ENCODE measurements around the gene SGSH.

SGSH gene

DNA sequence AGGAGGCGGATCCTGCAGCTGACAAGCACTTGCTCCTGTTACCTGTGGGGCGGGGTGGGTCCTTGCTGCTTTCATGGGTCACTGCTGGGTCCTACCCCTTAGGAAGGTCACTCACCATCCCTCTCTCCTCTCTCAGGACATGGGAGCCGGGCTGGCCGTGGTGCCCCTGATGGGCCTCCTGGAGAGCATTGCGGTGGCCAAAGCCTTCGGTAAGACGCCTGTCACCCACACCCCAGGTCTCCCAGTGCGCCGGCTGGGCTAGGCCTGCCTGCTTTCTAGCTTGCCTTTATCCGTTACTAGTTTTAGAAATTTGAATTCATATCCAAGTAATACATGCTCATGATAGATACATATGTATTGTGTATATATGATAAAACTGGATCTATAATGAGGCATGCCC is 17.3 kb upstream of the SGSH start:
- no peak overlapping the region for H3K4me3 ChIP-seq (ENCODE audit: low read depth, low read length)
- H3K27me3 ChIP-seq (ENCODE audit: control insufficient read depth, insufficient read depth, low read length) = no peaks in the 10 kb centered on the region
- H3K4me1 ChIP-seq (ENCODE audit: control insufficient read depth, insufficient read depth, low read length) = no peaks in the 10 kb centered on the region
- H3K9me3 ChIP-seq (ENCODE audit: control insufficient read depth, insufficient read depth, low read length) = no peaks in the 10 kb centered on the region
- H3K9ac ChIP-seq (ENCODE audit: low read depth, low read length) = no peak overlapping the region
- H3K36me3 ChIP-seq (ENCODE audit: control insufficient read depth, insufficient read depth, low read length) = peaks cover 14% of the 10 kb centered on the region

DNA sequence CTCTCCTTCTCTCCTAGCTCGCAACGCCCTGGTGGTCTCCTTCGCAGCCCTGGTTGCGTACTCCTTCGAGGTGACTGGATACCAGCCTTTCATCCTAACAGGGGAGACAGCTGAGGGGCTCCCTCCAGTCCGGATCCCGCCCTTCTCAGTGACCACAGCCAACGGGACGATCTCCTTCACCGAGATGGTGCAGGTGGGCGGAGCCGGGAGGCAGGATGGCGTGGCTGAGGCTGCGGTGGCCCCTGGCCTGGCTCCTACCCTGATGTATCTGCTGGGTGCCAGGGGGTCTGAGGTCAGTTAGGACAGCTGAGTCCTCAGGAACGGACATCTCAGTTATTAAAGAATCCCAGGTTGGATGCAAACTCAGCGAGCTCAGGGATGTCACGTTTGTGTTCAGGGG is 16.8 kb upstream of the SGSH start:
- Histone ChIP-seq H3K4me3 (ENCODE audit: low read depth, low read length) (no peak overlapping the region), H3K9ac (ENCODE audit: low read depth, low read length) (no peak overlapping the region), H3K4me1 (ENCODE audit: control insufficient read depth, insufficient read depth, low read length) (no peaks in the 10 kb centered on the region), H3K27me3 (ENCODE audit: control insufficient read depth, insufficient read depth, low read length) (no peaks in the 10 kb centered on the region), H3K9me3 (ENCODE audit: control insufficient read depth, insufficient read depth, low read length) (no peaks in the 10 kb centered on the region), H3K36me3 (ENCODE audit: control insufficient read depth, insufficient read depth, low read length) (peaks cover 12% of the 10 kb centered on the region)

DNA sequence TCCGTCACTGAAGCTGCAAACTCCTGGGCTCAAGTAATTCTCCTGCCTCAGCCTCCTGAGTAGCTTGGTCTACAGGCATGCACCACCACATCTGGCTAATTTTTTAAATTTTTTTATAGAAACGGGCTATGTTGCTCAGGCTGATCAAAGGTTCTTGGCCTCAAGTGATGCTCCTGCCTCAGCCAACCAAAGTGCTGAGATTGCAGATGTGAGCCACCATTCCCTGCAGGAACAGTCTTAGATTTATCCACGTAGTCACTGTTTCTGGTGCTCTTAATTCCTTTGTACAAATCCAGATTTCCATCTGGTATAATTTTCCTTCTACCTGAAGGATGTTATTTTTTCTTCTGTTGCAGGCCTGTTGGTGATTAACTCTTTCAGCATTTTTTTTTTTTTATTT is 13.1 kb upstream of the SGSH start:
- H3K4me3 ChIP-seq (ENCODE audit: low read depth, low read length) = no peak overlapping the region
- no peaks in the 10 kb centered on the region for H3K27me3 ChIP-seq (ENCODE audit: control insufficient read depth, insufficient read depth, low read length)
- no peak overlapping the region for H3K9ac ChIP-seq (ENCODE audit: low read depth, low read length)
- H3K36me3 ChIP-seq (ENCODE audit: control insufficient read depth, insufficient read depth, low read length) = peaks cover 13% of the 10 kb centered on the region
- no peaks in the 10 kb centered on the region for H3K9me3 ChIP-seq (ENCODE audit: control insufficient read depth, insufficient read depth, low read length)
- H3K4me1 ChIP-seq (ENCODE audit: control insufficient read depth, insufficient read depth, low read length) = no peaks in the 10 kb centered on the region

DNA sequence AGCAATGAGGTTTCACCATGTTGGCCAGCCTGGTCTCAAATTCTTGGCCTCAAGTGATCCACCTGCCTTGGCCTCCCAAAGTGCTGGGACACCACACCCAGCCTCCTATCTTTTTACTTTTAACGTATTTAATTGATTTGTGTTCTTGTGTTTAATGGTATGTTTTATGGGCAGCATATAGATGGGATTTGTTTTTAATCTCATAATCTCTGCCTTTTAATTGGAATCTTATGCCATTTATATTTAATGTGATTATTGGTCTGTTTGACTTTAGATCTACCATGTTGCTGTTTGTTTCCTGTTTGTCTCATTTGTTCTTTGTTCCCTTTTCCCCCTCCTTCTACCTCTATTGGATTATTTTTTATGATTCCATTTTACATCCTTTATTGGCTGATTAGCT is 12.3 kb upstream of the SGSH start:
- H3K27me3 ChIP-seq (ENCODE audit: control insufficient read depth, insufficient read depth, low read length) = no peaks in the 10 kb centered on the region
- no peak overlapping the region for H3K9ac ChIP-seq (ENCODE audit: low read depth, low read length)
- H3K9me3 ChIP-seq (ENCODE audit: control insufficient read depth, insufficient read depth, low read length) = no peaks in the 10 kb centered on the region
- H3K36me3 ChIP-seq (ENCODE audit: control insufficient read depth, insufficient read depth, low read length) = peaks cover 13% of the 10 kb centered on the region
- no peak overlapping the region for H3K4me3 ChIP-seq (ENCODE audit: low read depth, low read length)
- no peaks in the 10 kb centered on the region for H3K4me1 ChIP-seq (ENCODE audit: control insufficient read depth, insufficient read depth, low read length)

DNA sequence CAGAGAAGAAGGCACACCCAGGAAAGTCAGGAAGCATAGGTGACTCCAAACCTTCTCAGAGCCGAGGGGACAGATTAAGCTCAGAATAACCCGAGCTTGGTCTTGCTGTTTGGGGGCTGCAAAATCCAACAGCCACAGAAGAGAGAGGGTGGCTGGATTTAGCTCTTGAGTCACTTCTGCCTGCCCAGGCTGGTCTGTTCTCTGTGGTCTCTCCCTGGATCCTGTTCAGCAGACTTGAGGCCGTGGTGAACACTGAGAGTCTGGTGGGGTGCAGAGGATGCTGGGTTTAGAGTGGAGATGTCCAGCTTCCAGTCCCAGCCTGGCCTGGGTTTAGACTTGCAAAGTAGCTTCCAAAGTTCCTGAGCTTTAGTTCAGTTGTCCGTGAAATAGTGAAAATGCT is 8.9 kb upstream of the SGSH start:
- H3K9ac ChIP-seq (ENCODE audit: low read depth, low read length) = no peak overlapping the region
- H3K4me1 ChIP-seq (ENCODE audit: control insufficient read depth, insufficient read depth, low read length) = peaks cover 3% of the 10 kb centered on the region
- H3K27me3 ChIP-seq (ENCODE audit: control insufficient read depth, insufficient read depth, low read length) = no peaks in the 10 kb centered on the region
- no peaks in the 10 kb centered on the region for H3K9me3 ChIP-seq (ENCODE audit: control insufficient read depth, insufficient read depth, low read length)
- peaks cover 6% of the 10 kb centered on the region for H3K36me3 ChIP-seq (ENCODE audit: control insufficient read depth, insufficient read depth, low read length)
- H3K4me3 ChIP-seq (ENCODE audit: low read depth, low read length) = no peak overlapping the region

- H3K4me1 ChIP-seq (ENCODE audit: control insufficient read depth, insufficient read depth, low read length) = peaks cover 3% of the 10 kb centered on the region
- H3K36me3 ChIP-seq (ENCODE audit: control insufficient read depth, insufficient read depth, low read length) = peaks cover 6% of the 10 kb centered on the region
- no peak overlapping the region for H3K9ac ChIP-seq (ENCODE audit: low read depth, low read length)
- no peaks in the 10 kb centered on the region for H3K27me3 ChIP-seq (ENCODE audit: control insufficient read depth, insufficient read depth, low read length)
- no peaks in the 10 kb centered on the region for H3K9me3 ChIP-seq (ENCODE audit: control insufficient read depth, insufficient read depth, low read length)
- H3K4me3 ChIP-seq (ENCODE audit: low read depth, low read length) = no peak overlapping the region
Observed at GRCh38 chr17:80228477-80228876, 8.3 kb upstream of the SGSH start.

DNA sequence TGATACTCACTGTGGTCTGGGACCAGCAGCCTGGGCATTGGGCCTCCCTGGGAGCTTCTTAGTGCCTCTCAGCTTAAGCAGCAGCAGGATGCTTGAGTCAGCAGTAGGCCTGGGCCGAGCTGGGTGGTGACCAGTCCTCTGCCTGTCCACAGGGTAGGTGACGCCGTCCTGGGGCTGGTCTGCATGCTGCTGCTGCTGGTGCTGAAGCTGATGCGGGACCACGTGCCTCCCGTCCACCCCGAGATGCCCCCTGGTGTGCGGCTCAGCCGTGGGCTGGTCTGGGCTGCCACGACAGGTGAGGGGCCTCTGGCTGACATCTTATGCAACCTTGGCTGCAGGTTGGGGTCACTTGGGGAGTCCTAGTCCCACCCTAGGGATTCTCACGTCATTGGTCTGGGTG is 7.5 kb upstream of the SGSH start:
- H3K9ac ChIP-seq (ENCODE audit: low read depth, low read length) = no peak overlapping the region
- peaks cover 12% of the 10 kb centered on the region for H3K36me3 ChIP-seq (ENCODE audit: control insufficient read depth, insufficient read depth, low read length)
- no peak overlapping the region for H3K4me3 ChIP-seq (ENCODE audit: low read depth, low read length)
- peaks cover 3% of the 10 kb centered on the region for H3K4me1 ChIP-seq (ENCODE audit: control insufficient read depth, insufficient read depth, low read length)
- no peaks in the 10 kb centered on the region for H3K9me3 ChIP-seq (ENCODE audit: control insufficient read depth, insufficient read depth, low read length)
- no peaks in the 10 kb centered on the region for H3K27me3 ChIP-seq (ENCODE audit: control insufficient read depth, insufficient read depth, low read length)

GRCh38 chr17:80227156-80227555 is 7.0 kb upstream of the SGSH start:
- Histone ChIP-seq H3K4me1 (ENCODE audit: control insufficient read depth, insufficient read depth, low read length) (peaks cover 3% of the 10 kb centered on the region), H3K9ac (ENCODE audit: low read depth, low read length) (no peak overlapping the region), H3K36me3 (ENCODE audit: control insufficient read depth, insufficient read depth, low read length) (peaks cover 14% of the 10 kb centered on the region), H3K27me3 (ENCODE audit: control insufficient read depth, insufficient read depth, low read length) (no peaks in the 10 kb centered on the region), H3K9me3 (ENCODE audit: control insufficient read depth, insufficient read depth, low read length) (no peaks in the 10 kb centered on the region), H3K4me3 (ENCODE audit: low read depth, low read length) (no peak overlapping the region)

DNA sequence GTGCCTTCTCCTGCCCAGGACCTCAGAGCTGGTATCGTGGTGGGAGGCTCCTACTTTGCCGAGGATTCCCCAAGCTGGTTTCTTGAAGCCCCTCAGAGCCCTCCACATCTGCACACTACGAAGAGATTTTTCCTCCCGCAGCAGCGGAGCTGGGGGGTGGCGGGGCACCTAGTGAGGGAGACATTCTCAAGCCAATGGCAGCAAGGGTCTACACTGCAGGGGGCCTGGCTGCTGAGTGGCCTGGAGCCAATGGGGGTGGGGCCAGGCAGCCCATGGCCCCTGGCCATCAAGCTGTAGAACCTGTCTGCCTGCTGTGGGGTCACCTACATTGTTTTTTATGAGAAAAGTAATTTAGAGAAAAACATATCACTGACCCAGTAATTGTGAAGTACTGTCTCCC is 5.1 kb upstream of the SGSH start:
- Histone ChIP-seq H3K9ac (ENCODE audit: low read depth, low read length) (no peak overlapping the region), H3K27me3 (ENCODE audit: control insufficient read depth, insufficient read depth, low read length) (no peaks in the 10 kb centered on the region), H3K9me3 (ENCODE audit: control insufficient read depth, insufficient read depth, low read length) (no peaks in the 10 kb centered on the region), H3K4me3 (ENCODE audit: low read depth, low read length) (peak overlapping the region; percentile 8), H3K36me3 (ENCODE audit: control insufficient read depth, insufficient read depth, low read length) (peaks cover 10% of the 10 kb centered on the region), H3K4me1 (ENCODE audit: control insufficient read depth, insufficient read depth, low read length) (peaks cover 3% of the 10 kb centered on the region)

GRCh38 chr17:80224683-80225082 is 4.5 kb upstream of the SGSH start:
- no peak overlapping the region for H3K4me3 ChIP-seq (ENCODE audit: low read depth, low read length)
- H3K36me3 ChIP-seq (ENCODE audit: control insufficient read depth, insufficient read depth, low read length) = peaks cover 8% of the 10 kb centered on the region
- peaks cover 3% of the 10 kb centered on the region for H3K4me1 ChIP-seq (ENCODE audit: control insufficient read depth, insufficient read depth, low read length)
- no peaks in the 10 kb centered on the region for H3K9me3 ChIP-seq (ENCODE audit: control insufficient read depth, insufficient read depth, low read length)
- no peaks in the 10 kb centered on the region for H3K27me3 ChIP-seq (ENCODE audit: control insufficient read depth, insufficient read depth, low read length)
- no peak overlapping the region for H3K9ac ChIP-seq (ENCODE audit: low read depth, low read length)

GRCh38 chr17:80223838-80224497 is 3.8 kb upstream of the SGSH start:
- Histone ChIP-seq H3K27me3 (ENCODE audit: control insufficient read depth, insufficient read depth, low read length) (no peaks in the 10 kb centered on the region), H3K36me3 (ENCODE audit: control insufficient read depth, insufficient read depth, low read length) (peaks cover 8% of the 10 kb centered on the region), H3K4me3 (ENCODE audit: low read depth, low read length) (no peak overlapping the region), H3K9ac (ENCODE audit: low read depth, low read length) (no peak overlapping the region), H3K9me3 (ENCODE audit: control insufficient read depth, insufficient read depth, low read length) (no peaks in the 10 kb centered on the region), H3K4me1 (ENCODE audit: control insufficient read depth, insufficient read depth, low read length) (peaks cover 7% of the 10 kb centered on the region)

DNA sequence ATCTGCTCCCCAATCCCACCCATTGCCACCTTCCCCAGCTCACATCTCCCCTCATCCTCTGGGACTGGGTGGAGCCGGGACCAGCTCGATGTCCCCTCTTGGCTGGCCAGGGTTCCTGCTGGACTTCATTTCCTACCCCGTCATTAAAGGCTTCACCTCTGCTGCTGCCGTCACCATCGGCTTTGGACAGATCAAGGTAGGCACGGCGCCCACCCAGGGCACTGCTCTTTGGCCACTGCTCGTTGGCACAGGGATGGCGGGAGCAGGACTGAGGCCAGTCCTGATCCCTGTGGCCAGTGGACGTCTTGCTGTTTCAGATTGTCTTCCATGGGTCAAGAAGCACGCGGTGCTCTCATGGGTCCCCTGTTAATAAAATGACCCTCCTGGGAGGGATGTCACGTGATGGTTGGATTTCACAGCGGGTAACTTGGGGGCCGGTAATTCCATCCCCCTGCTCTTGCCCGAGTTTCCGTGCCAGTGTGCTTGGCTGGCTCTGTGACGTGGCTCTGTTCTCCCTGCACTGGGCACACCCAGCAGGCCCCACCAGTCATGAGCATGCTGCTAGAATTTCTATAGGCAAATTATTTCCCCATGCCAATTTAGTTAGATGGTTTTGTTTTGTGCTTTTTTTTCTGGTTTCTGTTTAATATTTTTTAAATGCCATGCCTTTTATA is 3.1 kb upstream of the SGSH start:
- peaks cover 7% of the 10 kb centered on the region for H3K4me1 ChIP-seq (ENCODE audit: control insufficient read depth, insufficient read depth, low read length)
- H3K36me3 ChIP-seq (ENCODE audit: control insufficient read depth, insufficient read depth, low read length) = peaks cover 8% of the 10 kb centered on the region
- no peaks in the 10 kb centered on the region for H3K9me3 ChIP-seq (ENCODE audit: control insufficient read depth, insufficient read depth, low read length)
- no peak overlapping the region for H3K9ac ChIP-seq (ENCODE audit: low read depth, low read length)
- H3K4me3 ChIP-seq (ENCODE audit: low read depth, low read length) = no peak overlapping the region
- no peaks in the 10 kb centered on the region for H3K27me3 ChIP-seq (ENCODE audit: control insufficient read depth, insufficient read depth, low read length)

All from iPS-15b (cell line).